NOMO-1 treated with dmso at 0.1 percent for 144 hours (cell line): ENCODE measurements around the gene PABPC4L.
"Not testable (repeated sequence)": the region's sequence is repeated elsewhere in the genome, so short reads cannot be mapped to it uniquely, and the experiment has no call there.

ENCODE experiments used
- DNase-seq: peaks from one replicate; lab custom pipeline; 2025; ENCODE audit not compliant: unreplicated experiment; lab: John Stamatoyannopoulos, UW

The PABPC4L gene

DNA sequence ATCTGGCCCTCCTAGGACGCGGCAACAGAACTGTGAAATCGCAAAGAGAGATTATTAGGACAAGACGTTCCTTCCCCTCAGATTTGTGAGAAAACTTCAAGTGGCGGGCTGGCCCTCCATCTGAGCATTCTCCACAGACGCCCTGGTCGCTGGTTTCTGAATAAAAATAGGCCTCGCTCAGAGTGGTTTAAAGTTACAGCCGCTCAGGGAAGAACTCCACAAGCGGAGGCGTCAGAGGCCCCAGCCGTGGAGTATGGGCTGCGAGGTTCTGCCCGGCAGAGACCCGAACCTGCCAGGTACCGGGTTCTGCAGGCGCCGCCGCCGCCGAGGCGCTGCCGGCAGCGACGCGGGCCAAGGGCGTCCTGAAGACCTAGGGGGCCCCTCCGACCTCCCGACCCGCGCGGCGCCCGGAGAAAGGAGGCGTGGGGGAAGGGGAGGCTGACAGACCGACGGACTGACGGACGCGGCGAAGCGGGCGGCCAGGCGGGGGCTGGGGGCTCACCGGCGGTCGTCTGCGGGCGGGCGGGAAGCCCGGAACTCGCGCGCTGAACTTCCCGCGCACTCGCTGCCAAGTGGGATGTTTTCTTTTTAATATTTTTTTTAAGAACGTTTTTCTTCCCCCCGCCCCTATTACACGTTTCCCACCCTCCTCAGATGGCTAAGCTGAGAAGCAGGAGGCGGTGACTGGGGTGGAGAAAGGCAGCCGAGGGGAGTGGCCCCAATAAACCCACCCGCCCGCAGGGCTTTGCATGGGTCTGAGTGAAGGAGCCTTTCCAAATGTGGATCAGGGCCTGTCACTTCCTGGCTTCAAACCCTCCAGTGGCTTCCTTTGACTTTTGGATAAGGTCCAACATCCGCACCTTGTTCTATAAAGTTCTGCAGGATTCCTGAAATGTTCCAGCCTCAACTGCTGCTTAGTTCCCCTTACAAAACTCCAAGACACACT lies at the start of gene PABPC4L:
Gene PABPC4L, minus strand, starts transcription at position 574 of the 946 bp plus-strand sequence. CDS start 770 bp downstream, outside the sequence.
- DNase-seq, result no peak

DNA sequence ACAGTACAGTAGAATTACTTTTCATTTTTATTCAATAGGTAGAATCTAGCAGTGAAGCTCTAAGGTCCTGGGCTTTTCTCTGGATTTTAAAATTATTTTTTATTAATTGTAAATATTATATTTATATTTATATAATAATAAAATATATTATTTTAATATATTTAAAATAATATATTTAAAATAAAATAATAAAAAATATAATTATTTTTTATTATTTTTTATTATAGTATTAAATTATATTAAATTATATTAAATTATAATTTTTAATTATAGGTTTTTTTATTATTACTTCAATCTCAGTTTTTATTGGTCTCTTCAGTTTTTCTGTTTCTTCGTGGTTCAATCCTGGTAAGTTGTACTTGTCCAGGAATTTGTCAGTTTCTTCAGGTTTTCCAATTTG lies 49.7 kb upstream of the PABPC4L start:
- no peak for DNase-seq

DNA sequence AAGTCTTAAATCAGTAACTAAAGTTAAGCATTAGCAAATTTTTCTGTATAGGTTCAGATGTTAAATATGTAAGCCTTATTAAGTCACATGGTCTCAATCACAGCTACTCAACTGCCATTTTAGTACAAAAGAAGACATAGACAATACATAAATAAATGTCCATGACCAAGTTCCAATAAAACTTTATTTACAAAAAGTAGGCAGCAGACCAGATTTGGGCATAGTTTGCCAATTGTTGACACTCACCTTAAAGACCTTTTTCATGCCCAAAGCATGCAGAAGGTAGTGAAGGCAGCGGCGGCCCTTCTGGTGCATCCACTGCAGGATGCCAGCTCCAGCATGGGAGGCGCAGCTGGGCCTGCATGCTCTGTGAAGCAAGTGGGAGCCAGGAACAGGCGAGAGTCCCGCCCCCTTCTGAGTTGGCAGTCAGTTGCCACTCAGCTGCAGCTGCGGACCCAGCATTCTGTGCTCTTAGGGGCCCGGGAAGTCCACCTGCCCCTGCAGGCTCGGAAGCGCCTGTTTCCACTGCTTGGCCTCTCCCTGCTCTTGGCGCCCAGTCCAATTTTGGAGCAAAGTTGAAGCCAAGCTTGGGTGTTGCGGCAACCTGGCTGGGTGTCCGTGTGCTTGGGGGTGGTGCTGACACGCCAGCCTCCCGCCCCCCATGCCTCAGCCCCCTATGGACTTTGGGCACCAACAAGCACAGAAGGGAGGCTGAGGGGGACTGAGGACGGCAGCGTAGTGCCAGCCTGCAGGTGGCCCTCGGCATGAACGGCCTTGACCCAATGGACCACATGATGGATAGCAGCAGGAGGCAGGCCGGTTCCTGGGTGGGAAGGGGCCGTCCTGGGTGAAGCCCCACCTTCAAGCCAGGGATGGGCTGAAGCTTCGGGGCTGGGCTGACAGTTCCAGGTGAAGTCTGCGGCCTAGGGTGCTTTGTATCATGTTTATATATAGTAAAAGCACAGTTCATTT lies 42.4 kb upstream of the PABPC4L start:
- no peak for DNase-seq

DNA sequence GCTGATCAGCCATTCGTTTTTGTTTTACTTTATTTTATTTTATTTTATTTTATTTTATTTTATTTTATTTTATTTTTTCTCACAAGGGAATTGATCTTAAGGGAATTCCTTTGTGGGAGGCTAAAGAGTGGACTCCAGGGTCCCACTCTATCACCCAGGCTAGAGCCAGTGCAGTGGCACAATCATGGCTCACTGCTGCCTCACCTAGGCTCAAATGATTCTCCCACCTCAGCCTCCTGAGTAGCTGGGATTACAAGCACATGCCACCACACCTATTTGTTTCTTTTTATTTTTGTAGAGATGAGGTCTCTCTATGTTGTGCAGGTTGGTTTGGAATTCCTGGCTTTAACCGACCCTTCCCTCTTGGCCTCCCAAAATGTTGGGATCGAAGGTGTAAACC lies 17.5 kb upstream of the PABPC4L start:
- DNase-seq, result no peak

DNA sequence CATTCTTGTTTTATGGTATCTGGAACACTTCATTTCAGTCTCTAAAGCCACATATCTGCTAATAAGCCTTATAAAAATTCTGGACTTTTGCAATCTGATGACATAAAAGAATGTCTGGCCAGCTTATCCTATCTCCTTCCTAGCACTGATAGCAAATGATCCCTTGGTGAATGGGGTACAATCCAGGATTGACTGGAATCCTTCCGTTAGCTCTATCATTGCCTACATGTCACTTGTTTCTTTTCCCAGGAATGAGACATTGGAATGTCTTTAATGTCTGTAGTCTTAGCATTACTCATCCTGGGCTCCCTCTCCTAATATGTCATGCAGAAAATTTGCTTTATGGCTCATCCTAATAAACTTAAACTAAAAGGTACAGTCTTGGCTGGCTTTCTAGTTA lies 14.8 kb upstream of the PABPC4L start:
- no peak for DNase-seq

DNA sequence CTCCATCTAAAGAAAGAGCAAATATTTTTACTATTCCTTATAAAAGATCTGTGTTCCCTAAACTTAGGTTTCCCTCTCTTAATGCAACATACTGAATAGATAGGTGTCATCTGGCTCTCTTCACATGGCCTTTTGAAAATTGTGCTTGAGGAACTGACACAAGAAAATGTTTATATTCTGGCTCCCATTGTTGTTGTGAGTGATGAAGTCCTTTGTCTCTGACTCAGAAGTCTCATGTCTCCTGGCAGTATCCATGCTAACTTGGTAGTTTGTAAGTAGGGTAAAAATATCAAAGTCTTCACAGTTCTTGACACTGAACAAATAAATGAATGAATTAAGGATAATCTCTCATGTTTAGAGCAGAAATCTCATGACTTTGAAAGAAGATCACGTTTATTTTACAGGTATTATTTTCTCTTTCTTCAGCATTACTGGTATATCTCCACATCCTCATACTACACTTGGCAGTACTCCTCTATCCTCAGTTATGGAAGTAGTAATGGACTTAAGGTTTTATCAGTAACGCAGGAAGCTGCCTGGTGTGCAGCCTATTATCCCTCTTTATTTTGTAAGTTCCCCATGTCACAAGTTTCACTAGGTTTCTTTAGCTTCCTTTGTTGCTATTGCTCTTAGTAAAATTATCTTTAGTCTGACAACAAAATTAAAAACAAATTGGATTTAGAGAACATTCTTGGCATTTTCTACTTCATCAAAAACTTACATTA lies 14.2 kb upstream of the PABPC4L start:
- DNase-seq, result no peak

DNA sequence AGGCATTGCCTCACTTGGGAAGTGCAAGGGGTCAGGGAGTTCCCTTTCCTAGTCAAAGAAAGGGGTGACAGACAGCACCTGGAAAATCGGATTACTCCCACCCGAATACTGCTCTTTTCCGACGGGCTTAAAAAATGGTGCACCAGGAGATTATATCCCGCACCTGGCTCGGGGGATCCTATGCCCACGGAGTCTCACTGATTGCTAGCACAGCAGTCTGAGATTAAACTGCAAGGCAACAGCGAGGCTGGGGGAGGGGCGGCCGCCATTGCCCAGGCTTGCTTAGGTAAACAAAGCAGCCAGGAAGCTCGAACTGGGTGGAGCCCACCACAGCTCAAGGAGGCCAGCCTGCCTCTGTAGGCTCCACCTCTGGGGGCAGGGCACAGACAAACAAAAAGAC lies 6.4 kb upstream of the PABPC4L start:
- not testable (repeated sequence) for DNase-seq

DNA sequence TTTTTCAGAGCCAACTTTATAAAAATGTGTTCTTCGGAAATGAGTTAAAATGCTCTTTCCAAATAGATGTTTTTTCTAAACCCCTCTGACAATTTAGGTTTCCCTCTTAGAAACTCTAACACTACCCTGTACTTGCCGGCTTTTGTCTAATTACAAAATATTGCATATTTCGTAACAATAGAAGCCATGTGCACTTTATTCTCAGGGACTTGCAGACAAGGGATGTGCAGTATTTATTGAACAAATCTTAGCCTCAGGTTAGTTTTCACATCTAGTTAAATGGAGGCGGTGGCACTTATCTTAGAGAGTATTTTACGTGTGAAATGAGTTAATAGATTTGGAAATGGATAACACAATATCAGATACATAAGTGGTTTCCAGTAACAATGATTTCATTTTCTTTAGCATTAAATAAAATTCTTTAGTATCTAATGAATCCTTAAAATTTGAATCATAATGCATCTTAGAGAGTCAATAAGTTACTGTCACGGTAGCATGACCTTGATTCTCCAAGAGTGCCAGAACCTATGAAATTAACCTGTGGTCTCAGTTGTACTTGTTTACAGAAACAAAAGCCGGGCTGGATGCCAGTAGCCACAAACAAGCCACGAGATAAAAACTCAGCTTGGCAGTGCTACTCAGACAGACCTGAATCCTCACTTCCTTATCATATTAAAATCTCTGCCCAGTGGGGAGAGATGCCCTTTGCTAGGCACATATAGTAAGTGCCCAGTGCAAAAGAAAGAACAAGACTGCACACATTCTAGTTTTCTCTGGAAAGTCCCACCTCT lies 772 bp upstream of the PABPC4L start:
- no peak for DNase-seq

DNA sequence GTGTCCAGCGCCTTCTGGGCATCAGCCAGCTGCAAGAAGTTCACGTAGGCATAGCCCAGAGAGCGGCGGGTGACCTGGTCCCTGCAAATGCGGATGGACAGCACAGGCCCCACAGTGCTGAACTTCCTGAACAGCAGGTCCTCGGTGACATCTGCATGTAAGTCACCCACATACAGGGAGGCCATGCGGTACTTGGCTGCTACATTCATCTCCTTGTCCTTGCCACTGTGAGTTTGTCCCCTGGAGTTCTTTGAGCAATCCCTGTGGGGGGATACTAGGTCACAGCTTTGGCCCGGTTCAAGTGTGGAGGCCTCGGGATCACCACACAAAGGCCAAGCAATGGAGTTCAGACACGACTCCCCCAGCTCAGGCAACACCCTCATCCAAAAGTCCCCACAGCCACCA lies 776 bp downstream of the PABPC4L start:
- DNase-seq, result no peak

DNA sequence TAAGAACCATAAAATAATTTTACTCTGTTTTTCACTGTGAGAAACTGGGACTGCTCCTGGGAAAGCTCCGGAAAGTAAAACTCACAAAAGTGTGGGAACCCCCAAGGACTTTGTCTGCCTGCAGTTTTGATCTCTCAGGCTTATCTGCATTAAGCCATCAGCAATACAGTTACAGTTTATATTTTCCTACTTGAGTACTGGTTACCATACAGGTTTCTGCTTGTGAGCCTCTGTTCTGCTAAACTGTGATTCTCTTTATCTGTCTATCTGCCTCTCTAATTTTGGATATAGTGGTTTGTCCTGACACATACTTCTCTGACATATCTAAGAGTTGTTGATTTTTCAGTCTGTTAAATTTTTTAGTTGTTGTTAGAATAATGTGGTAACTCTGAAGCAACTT lies 11.6 kb downstream of the PABPC4L start:
- no peak for DNase-seq

DNA sequence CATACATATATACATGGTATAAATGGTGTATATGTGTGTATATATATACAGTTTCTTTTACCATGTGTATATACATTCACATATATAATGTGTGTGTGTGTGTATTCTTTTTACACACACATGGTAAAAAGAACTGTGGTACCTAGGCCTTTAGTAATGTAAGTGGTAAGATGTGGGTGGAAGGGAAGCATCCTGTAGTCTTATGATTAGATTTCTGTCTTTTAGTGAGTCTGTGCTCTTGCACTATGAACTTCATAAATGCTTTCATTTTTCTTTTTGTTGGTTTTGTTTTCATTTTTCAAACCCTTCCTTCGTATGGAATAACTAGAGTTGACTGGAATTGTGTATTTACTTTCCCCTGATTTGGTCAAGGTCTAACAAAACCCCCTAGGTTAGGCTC lies 12.1 kb downstream of the PABPC4L start:
- no peak for DNase-seq

DNA sequence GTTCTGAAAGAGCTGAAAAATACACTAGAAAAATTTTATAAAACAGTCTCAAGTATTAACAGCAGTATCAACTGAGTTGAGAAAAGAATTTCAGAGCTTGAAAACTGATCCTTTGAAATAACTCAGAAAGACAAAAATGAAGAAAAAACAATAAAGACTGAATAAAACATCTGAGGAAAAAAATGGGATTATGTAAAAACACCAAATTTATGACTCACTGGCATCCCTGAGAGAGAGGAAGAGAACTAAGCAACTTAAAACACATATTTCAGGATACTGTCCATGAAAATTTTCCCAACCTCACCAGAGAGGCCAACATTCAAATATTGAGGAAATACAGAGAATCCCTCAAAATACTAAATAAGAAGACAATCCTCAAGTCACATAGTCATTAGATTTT lies 22.9 kb downstream of the PABPC4L start:
- no peak for DNase-seq

DNA sequence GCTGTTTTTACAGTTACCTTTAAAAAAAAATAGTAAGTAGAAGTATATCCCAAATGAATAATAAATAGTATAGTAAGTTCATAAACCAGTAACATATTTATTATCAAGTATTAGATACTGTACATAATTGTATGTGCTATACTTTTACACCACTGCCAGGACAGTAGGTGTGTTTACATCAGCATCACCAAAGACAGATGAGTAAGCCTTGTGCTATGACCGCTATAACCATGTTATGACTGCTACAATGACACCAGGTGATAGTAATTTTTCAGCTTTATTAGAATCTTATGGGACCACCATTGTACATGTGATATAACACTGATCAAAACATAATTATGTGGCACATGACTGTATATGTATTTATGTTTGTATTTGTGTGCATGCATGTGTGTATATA lies 27.3 kb downstream of the PABPC4L start:
- no peak for DNase-seq

DNA sequence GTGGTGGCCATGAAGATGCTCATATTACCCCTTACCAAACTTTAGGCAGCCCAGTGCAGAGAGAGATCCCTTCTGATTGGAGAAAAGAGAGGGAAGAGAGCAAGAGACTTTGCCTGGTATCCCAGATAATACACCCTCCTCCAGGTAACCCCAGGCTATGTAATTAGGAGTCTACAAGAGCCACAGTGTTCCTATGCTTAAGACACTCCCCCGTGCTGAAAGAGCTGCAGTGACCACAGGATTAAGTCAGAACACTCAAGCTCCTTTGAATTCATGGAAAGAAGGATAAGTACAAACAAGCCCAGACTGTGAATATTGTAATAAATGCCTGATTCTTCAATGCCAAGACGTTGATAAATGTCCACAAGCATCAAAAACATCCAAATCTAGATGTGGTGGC lies 41.4 kb downstream of the PABPC4L start:
- no peak for DNase-seq

DNA sequence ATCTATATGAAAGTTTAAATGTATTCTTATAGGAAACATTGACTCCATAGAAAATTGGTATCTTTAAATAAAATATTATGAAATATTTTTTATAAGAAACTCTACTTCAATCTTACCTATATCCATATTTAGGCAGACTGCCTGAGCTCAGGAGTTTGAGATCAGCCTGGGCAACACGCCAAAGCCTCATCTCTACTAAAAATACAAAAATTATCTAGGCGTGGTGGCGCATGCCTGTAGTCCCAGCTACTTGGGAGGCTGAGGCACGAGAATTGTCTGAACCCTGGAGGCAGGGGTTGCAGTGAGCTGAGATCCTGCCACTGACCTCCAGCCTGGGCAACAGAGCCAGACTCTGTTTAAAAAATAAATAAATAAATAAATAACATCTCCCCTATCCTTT lies 47.5 kb downstream of the PABPC4L start:
- DNase-seq, result no peak

DNA sequence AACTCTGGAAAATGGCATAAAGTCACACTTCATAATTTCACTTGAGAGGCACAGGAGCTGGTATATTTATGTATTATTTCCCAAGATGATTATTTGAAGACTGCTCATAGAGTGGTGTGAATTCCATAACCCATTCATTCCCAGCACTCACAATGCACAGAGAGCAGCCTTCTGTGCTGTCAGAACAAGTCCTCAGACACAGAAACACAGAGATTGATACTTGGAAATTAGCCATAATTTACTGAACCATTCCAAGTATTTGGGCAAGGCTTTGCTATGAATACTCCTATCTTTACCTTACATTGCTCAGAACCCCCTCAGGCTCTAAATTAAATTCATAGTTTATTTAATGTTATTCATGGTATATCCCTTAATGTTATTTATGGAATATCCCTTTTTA lies 53.6 kb downstream of the PABPC4L start:
- DNase-seq, result no peak
